Thymus (tissue), 11 donors: ENCODE data around the gene OASL. TPM values are rescaled to one million over a fixed set of nuclear protein-coding genes. Genes with fewer than 3 reads are reported as not detected.

Experiments
- DNase-seq, 9 donors: peaks; one replicate each; pipeline ENCODE4 v3.0.0-alpha.2; 2013; ENCODE audit warnings: low spot score in 9 of 9, low read depth in 6 of 9, missing footprints in 1 of 9
- H3K27ac ChIP-seq, 2 donors: one replicate each; pipeline ENCODE4 v1.5.1; 2013; ENCODE audit warnings: control low read depth in 1 of 2, low read depth in 1 of 2, low read length in 1 of 2, mild to moderate bottlenecking in 1 of 2, moderate library complexity in 1 of 2
- H3K27me3 ChIP-seq, 2 donors: one replicate each; pipeline ENCODE4 v1.5.1; 2013; ENCODE audit warnings: low read length in 1 of 2; ENCODE audit not compliant: control insufficient read depth in 2 of 2, insufficient read depth in 1 of 2
- H3K36me3 ChIP-seq, 2 donors: one replicate each; pipeline ENCODE4 v1.5.1; 2013; ENCODE audit warnings: low read length in 1 of 2, mild to moderate bottlenecking in 1 of 2, moderate library complexity in 1 of 2; ENCODE audit not compliant: control insufficient read depth in 2 of 2, insufficient read depth in 2 of 2
- H3K4me1 ChIP-seq, 2 donors: one replicate each; pipeline ENCODE4 v1.5.1; 2013; ENCODE audit warnings: low read length in 2 of 2; ENCODE audit not compliant: control insufficient read depth in 2 of 2, insufficient read depth in 2 of 2
- H3K4me3 ChIP-seq, 2 donors: one replicate each; pipeline ENCODE4 v1.5.1; 2013; ENCODE audit warnings: low read length in 2 of 2, control low read depth in 1 of 2, mild to moderate bottlenecking in 1 of 2
- H3K9me3 ChIP-seq, 2 donors: one replicate each; pipeline ENCODE4 v1.5.1; 2013; ENCODE audit warnings: low read length in 1 of 2, mild to moderate bottlenecking in 1 of 2; ENCODE audit not compliant: control insufficient read depth in 2 of 2, insufficient read depth in 1 of 2
- WGBS: extraction: QIAGEN DNeasy Blood & Tissue Kit; methylation state at CpG from one replicate; pipeline ENCODE4 v1.1.7; 2013; 5-methylcytosine and 5-hydroxymethylcytosine counted together
- polyA plus RNA-seq: library from polyadenylated mRNA; stranded (reverse); fragments of 200-250 nt; gene quantifications from one replicate; pipeline ENCODE4 v1.2.3, GENCODE V29; 2013
- total RNA-seq: library from RNA; stranded (reverse); fragments of 120-200 nt; gene quantifications from one replicate; pipeline ENCODE4 v1.2.4, GENCODE V29; 2013
- donor health status: healthy.

OASL gene
- total and polyA plus RNA-seq, 2 donors: 5.7 to 6.3 TPM

DNA sequence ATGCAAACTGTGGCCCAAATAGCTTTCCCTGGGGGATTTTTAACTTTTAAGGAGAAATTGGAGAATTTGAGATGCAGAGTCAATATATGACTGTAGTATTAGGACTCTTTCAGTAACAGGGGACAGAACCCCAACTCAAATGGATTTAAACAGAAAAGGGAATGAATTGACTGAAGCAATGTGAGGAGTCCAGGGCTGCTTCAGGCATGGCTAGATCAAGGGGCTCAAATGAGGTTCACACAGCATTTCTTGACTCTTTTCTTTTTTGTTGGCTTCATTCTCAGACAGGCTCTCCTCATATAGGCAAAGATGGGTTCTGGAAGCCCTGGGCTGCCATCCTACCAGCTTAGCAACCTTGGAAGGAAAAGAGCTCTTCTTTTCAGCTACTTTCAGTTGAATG, 47.1 kb downstream of the OASL start:
- Histone ChIP-seq H3K27ac (no peak overlapping the region), H3K36me3 (no peaks in the 10 kb centered on the region), H3K9me3 (peaks cover 0 to 3% of the 10 kb centered on the region in 2 donors), H3K4me1 (no peaks in the 10 kb centered on the region), H3K27me3 (no peaks in the 10 kb centered on the region), H3K4me3 (no peak overlapping the region)
- no peak for DNase-seq

DNA sequence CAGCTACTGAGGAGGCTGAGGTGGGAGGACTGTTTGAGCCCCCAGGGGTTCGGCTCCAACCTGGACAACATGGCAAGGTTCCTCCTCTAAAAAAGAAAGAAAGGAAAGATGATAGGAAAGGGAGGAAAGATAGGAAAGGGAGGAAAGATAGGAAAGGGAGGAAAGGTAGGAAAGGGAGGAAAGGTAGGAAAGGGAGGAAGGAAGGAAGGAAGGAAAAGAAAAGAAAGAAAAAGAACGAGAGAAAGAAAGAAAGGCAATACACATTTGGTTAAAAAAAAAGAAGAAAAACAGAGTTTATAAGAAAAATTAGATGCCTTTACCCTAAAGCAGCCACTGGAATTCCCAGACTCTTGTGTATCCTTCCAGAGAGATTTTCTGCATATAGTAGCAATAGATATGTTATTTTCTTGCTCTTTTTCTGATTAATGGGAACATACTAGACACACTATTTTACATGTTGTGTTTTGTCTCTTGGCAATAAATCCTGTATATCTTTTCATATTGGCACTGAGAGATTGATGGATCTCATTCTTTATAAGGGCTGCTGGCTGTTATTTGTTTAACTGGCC, 48.5 kb downstream of the OASL start:
- Histone ChIP-seq H3K36me3 (no peaks in the 10 kb centered on the region), H3K27ac (no peak overlapping the region)
- WGBS: 81% methylated on average over 2 of the region's 2 CpGs

DNA sequence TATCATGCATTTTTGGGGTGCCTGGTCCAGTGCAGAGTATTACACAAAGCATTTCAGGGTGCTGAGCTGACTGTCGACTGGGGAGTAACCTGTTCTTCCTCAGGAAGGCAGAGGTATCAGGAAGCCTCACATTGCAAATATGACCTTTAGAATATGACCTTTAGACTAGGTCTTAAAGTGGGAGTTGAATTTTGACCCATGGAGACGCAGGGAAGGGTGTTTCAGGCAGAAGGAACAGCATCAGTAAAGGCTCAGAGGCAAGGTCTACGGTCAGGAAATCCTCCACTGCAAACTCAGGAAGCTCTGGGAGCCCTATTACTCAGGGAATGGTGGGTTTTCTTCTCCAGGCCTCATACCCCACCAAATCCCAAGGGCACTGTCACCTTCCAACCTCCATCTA, 49.4 kb downstream of the OASL start:
- no peaks in the 10 kb centered on the region for H3K4me1 ChIP-seq
- H3K36me3 ChIP-seq: no peaks in the 10 kb centered on the region
- 91% methylated on average over 3 of the region's 3 CpGs for WGBS
- no peak overlapping the region for H3K4me3 ChIP-seq
- no peaks in the 10 kb centered on the region for H3K27me3 ChIP-seq
- no peak for DNase-seq
- no peak overlapping the region for H3K27ac ChIP-seq
- peaks cover 0 to 3% of the 10 kb centered on the region in 2 donors for H3K9me3 ChIP-seq

More for the DNA sequence above, 48.5 kb downstream of the OASL start:
- H3K4me3 ChIP-seq: no peak overlapping the region
- no peak for DNase-seq
- peaks cover 0 to 3% of the 10 kb centered on the region in 2 donors for H3K9me3 ChIP-seq
- no peaks in the 10 kb centered on the region for H3K27me3 ChIP-seq
- H3K4me1 ChIP-seq: no peaks in the 10 kb centered on the region

DNA sequence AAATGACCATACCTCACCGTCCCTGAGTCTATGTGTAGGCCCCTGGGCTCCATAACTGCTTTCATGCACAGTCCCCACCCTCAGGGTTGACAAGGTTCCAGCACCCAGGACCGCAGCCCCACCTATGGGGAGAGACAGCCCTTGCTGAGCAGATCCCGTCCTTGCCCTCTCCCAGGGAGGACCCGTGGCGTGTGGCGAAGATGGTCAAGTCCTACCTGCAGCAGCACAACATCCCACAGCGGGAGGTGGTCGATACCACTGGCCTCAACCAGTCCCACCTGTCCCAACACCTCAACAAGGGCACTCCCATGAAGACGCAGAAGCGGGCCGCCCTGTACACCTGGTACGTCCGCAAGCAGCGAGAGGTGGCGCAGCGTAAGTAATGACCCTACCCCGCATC, 50.4 kb downstream of the OASL start:
- no peaks in the 10 kb centered on the region for H3K4me1 ChIP-seq
- H3K4me3 ChIP-seq: no peak overlapping the region
- no peaks in the 10 kb centered on the region for H3K36me3 ChIP-seq
- 95% methylated on average over 17 of the region's 17 CpGs for whole genome bisulfite sequencing
- no peak overlapping the region for H3K27ac ChIP-seq
- DNase-seq: no peak
- no peaks in the 10 kb centered on the region for H3K27me3 ChIP-seq
- H3K9me3 ChIP-seq: peaks cover 0 to 3% of the 10 kb centered on the region in 2 donors

GRCh38 chr12:120988234-120988633, 50.8 kb downstream of the OASL start:
- H3K27me3 ChIP-seq: no peaks in the 10 kb centered on the region
- no peak overlapping the region for H3K27ac ChIP-seq
- 95% methylated on average over 4 of the region's 4 CpGs for WGBS
- no peaks in the 10 kb centered on the region for H3K9me3 ChIP-seq
- H3K36me3 ChIP-seq: no peaks in the 10 kb centered on the region
- no peaks in the 10 kb centered on the region for H3K4me1 ChIP-seq
- no peak overlapping the region for H3K4me3 ChIP-seq
- no peak for DNase-seq

GRCh38 chr12:120984351-120984898, 54.6 kb downstream of the OASL start:
- WGBS: 89% methylated on average over 3 of the region's 3 CpGs

GRCh38 chr12:120983759-120984158, 55.3 kb downstream of the OASL start:
- WGBS: 92% methylated on average over 4 of the region's 4 CpGs
- Histone ChIP-seq H3K27me3 (no peaks in the 10 kb centered on the region), H3K36me3 (no peaks in the 10 kb centered on the region), H3K27ac (no peak overlapping the region), H3K9me3 (peaks cover 0 to 2% of the 10 kb centered on the region in 2 donors), H3K4me1 (no peaks in the 10 kb centered on the region), H3K4me3 (no peak overlapping the region)
- no peak for DNase-seq

More at GRCh38 chr12:120984351-120984898, 54.6 kb downstream of the OASL start:
- Histone ChIP-seq H3K27ac (no peak overlapping the region), H3K27me3 (no peaks in the 10 kb centered on the region), H3K4me3 (no peak overlapping the region), H3K36me3 (no peaks in the 10 kb centered on the region), H3K9me3 (peaks cover 0 to 2% of the 10 kb centered on the region in 2 donors), H3K4me1 (no peaks in the 10 kb centered on the region)
- DNase-seq: no peak

GRCh38 chr12:120982659-120983058, 56.4 kb downstream of the OASL start:
- Histone ChIP-seq H3K36me3 (no peaks in the 10 kb centered on the region), H3K9me3 (peaks cover 0 to 2% of the 10 kb centered on the region in 2 donors), H3K4me3 (no peak overlapping the region), H3K27ac (no peak overlapping the region), H3K27me3 (no peaks in the 10 kb centered on the region), H3K4me1 (no peaks in the 10 kb centered on the region)
- DNase-seq: no peak
- 87% methylated on average over 7 of the region's 7 CpGs for WGBS

GRCh38 chr12:120981407-120981941, 57.6 kb downstream of the OASL start:
- 91% methylated on average over 6 of the region's 6 CpGs for WGBS
- DNase-seq: no peak
- H3K36me3 ChIP-seq: no peaks in the 10 kb centered on the region
- no peaks in the 10 kb centered on the region for H3K4me1 ChIP-seq
- H3K27me3 ChIP-seq: no peaks in the 10 kb centered on the region
- peaks cover 0 to 2% of the 10 kb centered on the region in 2 donors for H3K9me3 ChIP-seq
- no peak overlapping the region for H3K4me3 ChIP-seq
- H3K27ac ChIP-seq: no peak overlapping the region
